Activated CD4-positive, CD25-positive, alpha-beta regulatory T cell (primary cell): ENCODE data around the gene CCL17.

Experiments used
- DNase-seq, 4 experiments: peaks; one replicate each; lab custom pipeline; 2025; lab: John Stamatoyannopoulos, UW

The CCL17 gene

GRCh38 chr16:57377080-57377841, 27.3 kb upstream of the CCL17 start:
- no peak for DNase-seq

- no peak for DNase-seq
Observed at GRCh38 chr16:57379579-57379978, 25.0 kb upstream of the CCL17 start.

GRCh38 chr16:57380671-57381462, 23.7 kb upstream of the CCL17 start:
- no peak for DNase-seq

GRCh38 chr16:57381791-57382534, 22.6 kb upstream of the CCL17 start:
- DNase-seq: no peak

GRCh38 chr16:57382535-57383275, 21.9 kb upstream of the CCL17 start:
- DNase-seq: no peak

- no peak for DNase-seq
Observed at GRCh38 chr16:57383276-57384247, 21.0 kb upstream of the CCL17 start.

- DNase-seq: no peak
Observed at GRCh38 chr16:57384248-57385070, 20.1 kb upstream of the CCL17 start.

- no peak for DNase-seq
Observed at GRCh38 chr16:57385083-57385482, 19.5 kb upstream of the CCL17 start.

GRCh38 chr16:57386381-57386951, 18.1 kb upstream of the CCL17 start:
- DNase-seq: no peak

- no peak for DNase-seq
Observed at GRCh38 chr16:57387598-57388354, 16.8 kb upstream of the CCL17 start.

GRCh38 chr16:57388359-57389086, 16.0 kb upstream of the CCL17 start:
- DNase-seq: no peak

- no peak for DNase-seq
Observed at GRCh38 chr16:57389087-57389468, 15.5 kb upstream of the CCL17 start.

GRCh38 chr16:57390636-57391295, 13.8 kb upstream of the CCL17 start:
- DNase-seq: no peak

- no peak for DNase-seq
Observed at GRCh38 chr16:57391300-57391699, 13.3 kb upstream of the CCL17 start.

GRCh38 chr16:57391708-57392107, 12.9 kb upstream of the CCL17 start:
- no peak for DNase-seq

GRCh38 chr16:57392694-57393093, 11.9 kb upstream of the CCL17 start:
- no peak for DNase-seq

- no peak for DNase-seq
Observed at GRCh38 chr16:57394444-57394843, 10.1 kb upstream of the CCL17 start.

- no peak for DNase-seq
Observed at GRCh38 chr16:57395026-57395425, 9.5 kb upstream of the CCL17 start.
